Calu3 (cell line): ENCODE results near the gene PTPRN2. TPM values are rescaled to one million over a fixed set of nuclear protein-coding genes. Genes with fewer than 3 reads are reported as not detected.

ENCODE experiments used
- BruUV-seq: library from RNA; stranded (reverse); fragments of 400-500 nt; replicated peaks from 2 replicates; lab custom pipeline; 2021; lab: Mats Ljungman, UMichigan
- CTCF ChIA-PET: fragments of 300-600 bp; sonication (Branson Sonifier 250); formaldehyde crosslinking; loops from one replicate; lab custom pipeline; 2022; ENCODE audit warnings: antibody characterized with exemption; lab: Charles Lee
- DNase-seq: peaks from one replicate; pipeline ENCODE4 v3.0.0; 2022
- H3K27ac Mint-ChIP-seq: one replicate; pipeline ENCODE4 v1.8.0; 2022; ENCODE audit warnings: mixed read lengths; ENCODE audit not compliant: unreplicated experiment
- H3K27me3 Mint-ChIP-seq: one replicate; pipeline ENCODE4 v1.8.0; 2022; ENCODE audit warnings: mixed read lengths; ENCODE audit not compliant: unreplicated experiment
- H3K36me3 Mint-ChIP-seq: one replicate; pipeline ENCODE4 v1.8.0; 2022; ENCODE audit warnings: mild to moderate bottlenecking, moderate library complexity, mixed read lengths; ENCODE audit not compliant: insufficient read depth, unreplicated experiment
- H3K4me1 Mint-ChIP-seq: one replicate; pipeline ENCODE4 v1.8.0; 2022; ENCODE audit warnings: mild to moderate bottlenecking, low read depth, mixed read lengths; ENCODE audit not compliant: unreplicated experiment
- H3K4me3 Mint-ChIP-seq: one replicate; pipeline ENCODE4 v1.8.0; 2022; ENCODE audit warnings: mild to moderate bottlenecking, low read depth, moderate library complexity, mixed read lengths; ENCODE audit not compliant: unreplicated experiment
- H3K9me3 Mint-ChIP-seq: one replicate; pipeline ENCODE4 v1.8.0; 2022; ENCODE audit warnings: low read depth, mixed read lengths; ENCODE audit not compliant: unreplicated experiment
- CTCF ChIP-seq: fragments of 200-600 bp; IDR thresholded peaks from one replicate; pipeline ENCODE4 v1.8.0; 2022; ENCODE audit warnings: antibody characterized with exemption; ENCODE audit not compliant: unreplicated experiment
- intact Hi-C: fragments of 100-400 bp; cut with micrococcal nuclease; formaldehyde crosslinking; loops from one replicate; pipeline ENCODE4 v1.10.0; 2022; ENCODE audit not compliant: unreplicated experiment
- total RNA-seq: library from RNA; stranded (reverse); gene quantifications from 2 replicates; pipeline ENCODE4 v1.2.3, GENCODE V29; 2022

Gene PTPRN2
- total RNA-seq, 1 experiment from 2014 or later: 2.0 TPM

- BruUV-seq: no TSS peak
- intact Hi-C loops: no loop called here
- H3K36me3 Mint-ChIP-seq: no peaks in the 10 kb centered on the region
- no peaks in the 10 kb centered on the region for H3K4me1 Mint-ChIP-seq
- no peaks in the 10 kb centered on the region for H3K9me3 Mint-ChIP-seq
- no peak overlapping the region for H3K27ac Mint-ChIP-seq
- H3K27me3 Mint-ChIP-seq: no peaks in the 10 kb centered on the region
- no peak for TF ChIP-seq CTCF
- no peak for DNase-seq
- CTCF ChIA-PET: no interaction called here
- H3K4me3 Mint-ChIP-seq: no peak overlapping the region
These were observed 13.2 kb downstream of the PTPRN2 start for GRCh38 chr7:158574308-158575036.

DNA sequence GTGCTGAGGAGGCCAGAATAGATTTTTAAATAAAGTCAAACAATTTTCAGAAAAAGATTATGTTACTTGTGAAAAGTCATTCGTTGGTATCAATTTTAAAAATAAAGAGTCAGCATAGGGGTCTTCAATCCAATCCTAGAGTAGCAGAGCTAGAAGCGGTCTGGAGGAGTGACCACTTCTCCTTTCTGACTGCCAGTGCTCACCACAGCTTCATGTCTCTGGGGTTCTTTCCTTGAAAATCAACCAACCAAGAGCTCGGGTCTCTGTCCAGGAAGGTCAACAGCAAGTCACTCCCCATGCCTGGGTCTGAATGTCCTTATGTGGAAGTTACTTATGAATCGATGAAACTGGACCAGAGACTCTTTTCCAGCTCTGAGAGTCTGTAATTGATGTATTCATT is 14.3 kb downstream of the PTPRN2 start:
- CTCF ChIA-PET: interaction anchor here (0.5 to 1.9 kb wide), 2 partner anchors 10 to 28 kb away, joined by 4 to 6 read pairs; no protein-coding TSS in a partner anchor
- no peaks in the 10 kb centered on the region for H3K36me3 Mint-ChIP-seq
- H3K27me3 Mint-ChIP-seq: no peaks in the 10 kb centered on the region
- no peak overlapping the region for H3K27ac Mint-ChIP-seq
- no TSS peak for BruUV-seq
- no peaks in the 10 kb centered on the region for H3K9me3 Mint-ChIP-seq
- intact Hi-C loops: no loop called here
- TF ChIP-seq CTCF: no peak
- no peaks in the 10 kb centered on the region for H3K4me1 Mint-ChIP-seq
- no peak for DNase-seq
- H3K4me3 Mint-ChIP-seq: no peak overlapping the region

DNA sequence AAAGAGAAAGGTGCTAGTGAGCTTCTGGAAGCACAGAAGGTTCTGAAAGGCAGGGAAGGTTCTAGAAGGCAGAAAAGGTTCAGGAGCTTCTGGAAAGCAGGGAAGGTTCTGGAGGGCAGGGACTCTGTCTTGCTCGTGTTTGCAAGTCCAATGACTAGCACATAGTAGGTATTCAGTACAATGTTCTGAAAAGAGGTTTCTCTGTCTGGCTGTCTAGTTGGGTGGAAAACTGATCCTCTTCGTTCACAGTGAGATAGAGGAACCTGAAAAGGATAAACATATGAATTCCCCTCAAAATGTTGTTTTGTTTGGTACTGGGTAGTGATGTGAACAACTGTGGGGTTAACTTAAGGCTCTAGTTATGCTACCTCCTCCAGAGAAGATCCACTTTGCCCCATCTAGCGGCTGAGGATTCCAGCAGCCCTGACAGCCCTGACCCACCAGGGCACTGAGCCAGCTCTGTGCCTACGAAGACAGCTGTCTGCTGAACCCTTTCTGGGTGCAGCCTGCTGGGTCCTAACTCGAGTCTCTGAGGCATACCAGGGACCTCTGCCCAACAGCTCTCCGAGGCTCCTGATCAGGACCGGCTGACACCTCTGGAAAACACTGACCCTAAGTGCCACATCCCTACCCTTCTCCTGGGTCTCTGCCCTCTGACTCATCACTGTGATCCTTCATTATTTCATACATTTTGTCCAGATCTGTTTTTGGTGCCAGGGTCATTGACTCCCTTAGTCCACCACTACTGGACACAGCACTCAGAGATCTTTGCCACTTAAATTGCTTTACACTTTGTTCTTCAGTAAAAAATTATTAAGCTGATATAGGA is 15.4 kb downstream of the PTPRN2 start:
- Mint-ChIP-seq H3K27ac (no peak overlapping the region), H3K9me3 (no peaks in the 10 kb centered on the region), H3K27me3 (no peaks in the 10 kb centered on the region), H3K36me3 (no peaks in the 10 kb centered on the region), H3K4me3 (no peak overlapping the region), H3K4me1 (no peaks in the 10 kb centered on the region)
- TF ChIP-seq CTCF: no peak
- DNase-seq: no peak
- CTCF ChIA-PET: interaction anchor here (1.9 kb wide), 1 partner anchor 27 kb away, joined by 4 read pairs; no protein-coding TSS in a partner anchor
- intact Hi-C loops: no loop called here
- no TSS peak for BruUV-seq

GRCh38 chr7:158570449-158571170 is 17.0 kb downstream of the PTPRN2 start:
- Mint-ChIP-seq H3K9me3 (no peaks in the 10 kb centered on the region), H3K36me3 (no peaks in the 10 kb centered on the region), H3K4me1 (no peaks in the 10 kb centered on the region), H3K27ac (no peak overlapping the region), H3K4me3 (no peak overlapping the region), H3K27me3 (no peaks in the 10 kb centered on the region)
- intact Hi-C loops: no loop called here
- DNase-seq: no peak
- BruUV-seq: no TSS peak
- CTCF ChIA-PET: no interaction called here
- no peak for TF ChIP-seq CTCF
